MCF 10A (cell line): ENCODE measurements around the gene PSAP. TPM values are rescaled to one million over a fixed set of nuclear protein-coding genes. Genes with fewer than 3 reads are reported as not detected.

Experiments
- BruUV-seq: library from RNA; stranded (reverse); fragments of 400-500 nt; replicated peaks from 2 replicates; lab custom pipeline; 2021; lab: Mats Ljungman, UMichigan
- CTCF ChIA-PET: fragments of 300-600 bp; sonication (Branson Sonifier 250); formaldehyde crosslinking; extraction: SDS; loops from one replicate; lab custom pipeline; 2021; ENCODE audit warnings: antibody characterized with exemption, inconsistent platforms; lab: Yijun Ruan, JAX
- POLR2A ChIA-PET: fragments of 300-600, 350-650 bp; sonication (Branson Sonifier 250); formaldehyde crosslinking; extraction: SDS; loops from one replicate; lab custom pipeline; 2020; ENCODE audit warnings: antibody characterized with exemption, inconsistent platforms; lab: Yijun Ruan, JAX
- DNase-seq: peaks from one replicate; pipeline ENCODE4 v3.0.0-alpha.2; 2018; ENCODE audit not compliant: unreplicated experiment
- H3K27ac Mint-ChIP-seq: one replicate; pipeline ENCODE4 v1.8.0; 2022; ENCODE audit warnings: mild to moderate bottlenecking, low read depth, mixed read lengths; ENCODE audit not compliant: unreplicated experiment
- H3K27me3 Mint-ChIP-seq: one replicate; pipeline ENCODE4 v1.8.0; 2022; ENCODE audit warnings: mixed read lengths; ENCODE audit not compliant: insufficient read depth, unreplicated experiment
- H3K36me3 Mint-ChIP-seq: one replicate; pipeline ENCODE4 v1.8.0; 2022; ENCODE audit warnings: mild to moderate bottlenecking, moderate library complexity, mixed read lengths; ENCODE audit not compliant: insufficient read depth, unreplicated experiment
- H3K4me1 Mint-ChIP-seq: one replicate; pipeline ENCODE4 v1.8.0; 2022; ENCODE audit warnings: mixed read lengths; ENCODE audit not compliant: insufficient read depth, unreplicated experiment
- H3K4me3 Mint-ChIP-seq: one replicate; pipeline ENCODE4 v1.8.0; 2022; ENCODE audit warnings: mild to moderate bottlenecking, moderate library complexity, mixed read lengths; ENCODE audit not compliant: unreplicated experiment
- H3K9me3 Mint-ChIP-seq: one replicate; pipeline ENCODE4 v1.8.0; 2022; ENCODE audit warnings: mixed read lengths; ENCODE audit not compliant: unreplicated experiment
- intact Hi-C: fragments of 100-400 bp; cut with micrococcal nuclease; formaldehyde crosslinking; loops from 2 replicates; pipeline ENCODE4 v1.14.1; 2022
- total RNA-seq: library from RNA; stranded (reverse); gene quantifications from 2 replicates; pipeline ENCODE4 v1.2.3, GENCODE V29; 2022
- TF ChIP-seq, protein P1 (sequence below): fragments of 200-600 bp; IDR thresholded peaks from one replicate; pipeline ENCODE4 v1.8.0; 2022; ENCODE audit warnings: antibody characterized with exemption, mild to moderate bottlenecking; ENCODE audit not compliant: unreplicated experiment

PSAP gene
- total RNA-seq, 1 experiment from 2014 or later: 506 TPM

DNA sequence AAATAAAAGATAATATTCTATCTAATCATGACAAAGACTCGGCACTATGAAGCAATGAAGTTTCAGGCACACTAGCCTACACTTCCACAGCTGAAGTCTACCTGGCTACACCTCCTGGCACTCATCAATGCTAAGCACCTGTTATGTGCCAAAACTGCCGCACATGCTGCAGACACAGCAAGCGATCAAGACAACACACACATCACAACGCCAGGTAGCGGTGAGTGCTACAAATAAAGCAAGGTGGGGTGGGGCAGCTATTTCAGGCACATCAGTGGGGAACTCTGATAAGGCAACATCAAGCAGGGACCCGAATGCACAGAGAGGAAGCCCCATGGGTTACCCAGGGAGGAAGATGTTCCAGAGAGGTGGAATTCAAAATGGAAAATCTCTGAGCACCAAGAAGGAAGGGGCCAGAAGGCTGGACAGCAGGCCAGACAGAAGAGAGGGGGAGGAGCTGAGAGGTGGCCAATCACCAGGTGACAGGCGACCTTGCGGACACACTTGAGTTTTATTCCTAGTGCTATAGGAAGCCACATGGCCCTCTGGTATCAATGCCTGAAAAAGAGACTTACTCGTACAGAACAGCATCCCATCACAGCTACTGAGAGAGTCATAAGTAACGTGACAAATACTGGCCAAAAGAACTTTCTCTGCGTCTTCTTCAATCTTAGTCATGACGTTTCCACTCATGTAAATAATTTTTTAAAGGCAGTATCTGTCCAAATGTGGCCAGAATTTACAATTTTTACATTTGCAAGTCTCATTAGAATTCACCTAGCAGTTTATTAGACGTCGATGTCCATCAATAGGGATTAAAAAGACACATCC is 8.0 kb downstream of the PSAP start:
- TF ChIP-seq, protein P1, sequence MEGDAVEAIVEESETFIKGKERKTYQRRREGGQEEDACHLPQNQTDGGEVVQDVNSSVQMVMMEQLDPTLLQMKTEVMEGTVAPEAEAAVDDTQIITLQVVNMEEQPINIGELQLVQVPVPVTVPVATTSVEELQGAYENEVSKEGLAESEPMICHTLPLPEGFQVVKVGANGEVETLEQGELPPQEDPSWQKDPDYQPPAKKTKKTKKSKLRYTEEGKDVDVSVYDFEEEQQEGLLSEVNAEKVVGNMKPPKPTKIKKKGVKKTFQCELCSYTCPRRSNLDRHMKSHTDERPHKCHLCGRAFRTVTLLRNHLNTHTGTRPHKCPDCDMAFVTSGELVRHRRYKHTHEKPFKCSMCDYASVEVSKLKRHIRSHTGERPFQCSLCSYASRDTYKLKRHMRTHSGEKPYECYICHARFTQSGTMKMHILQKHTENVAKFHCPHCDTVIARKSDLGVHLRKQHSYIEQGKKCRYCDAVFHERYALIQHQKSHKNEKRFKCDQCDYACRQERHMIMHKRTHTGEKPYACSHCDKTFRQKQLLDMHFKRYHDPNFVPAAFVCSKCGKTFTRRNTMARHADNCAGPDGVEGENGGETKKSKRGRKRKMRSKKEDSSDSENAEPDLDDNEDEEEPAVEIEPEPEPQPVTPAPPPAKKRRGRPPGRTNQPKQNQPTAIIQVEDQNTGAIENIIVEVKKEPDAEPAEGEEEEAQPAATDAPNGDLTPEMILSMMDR: no peak
- Mint-ChIP-seq H3K36me3 (peaks cover 5% of the 10 kb centered on the region), H3K4me3 (no peak overlapping the region), H3K27ac (no peak overlapping the region), H3K27me3 (no peaks in the 10 kb centered on the region), H3K4me1 (peaks cover 54% of the 10 kb centered on the region), H3K9me3 (no peaks in the 10 kb centered on the region)
- POLR2A ChIA-PET: interaction anchor here (0.9 to 2.6 kb wide), 4 partner anchors 8 to 53 kb away, joined by 3 to 7 read pairs (median 4); partner anchors contain the start of gene PSAP
- DNase-seq: no peak
- no TSS peak for BruUV-seq
- intact Hi-C loops: no loop called here
- CTCF ChIA-PET: interaction anchor here (0.6 to 1.4 kb wide), 3 partner anchors 53 to 492 kb away, joined by 3 to 5 read pairs (median 4); no protein-coding TSS in a partner anchor

DNA sequence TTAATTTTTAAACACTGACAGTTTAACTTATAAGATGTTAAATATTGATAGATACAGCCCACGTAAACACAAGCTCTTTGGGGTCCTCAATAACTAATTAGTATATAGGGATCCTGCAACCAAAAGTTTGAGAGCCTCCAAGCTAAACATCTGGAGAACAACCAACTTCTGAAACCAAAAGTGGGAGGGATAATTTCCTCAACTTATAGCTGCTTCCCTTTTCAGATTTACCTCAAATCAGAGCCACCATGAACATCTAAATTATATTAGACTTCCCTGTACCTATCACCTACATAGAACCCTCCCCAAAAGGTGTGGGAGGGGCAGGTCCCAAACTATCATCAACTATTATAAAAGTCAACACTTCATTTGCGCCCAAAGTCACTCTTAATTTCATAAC is 8.6 kb downstream of the PSAP start:
- no TSS peak for BruUV-seq
- intact Hi-C loops: no loop called here
- H3K9me3 Mint-ChIP-seq: no peaks in the 10 kb centered on the region
- H3K36me3 Mint-ChIP-seq: peaks cover 12% of the 10 kb centered on the region
- ChIA-PET CTCF (interaction anchor here (1.4 kb wide), 1 partner anchor 114 kb away, joined by 4 read pairs; no protein-coding TSS in a partner anchor), POLR2A (interaction anchor here (0.9 to 2.6 kb wide), 4 partner anchors 9 to 54 kb away, joined by 3 to 7 read pairs (median 4); partner anchors contain the start of gene PSAP)
- TF ChIP-seq, protein P1: no peak
- DNase-seq: no peak
- H3K4me1 Mint-ChIP-seq: peaks cover 54% of the 10 kb centered on the region
- H3K27ac Mint-ChIP-seq: no peak overlapping the region
- H3K27me3 Mint-ChIP-seq: no peaks in the 10 kb centered on the region
- H3K4me3 Mint-ChIP-seq: no peak overlapping the region

DNA sequence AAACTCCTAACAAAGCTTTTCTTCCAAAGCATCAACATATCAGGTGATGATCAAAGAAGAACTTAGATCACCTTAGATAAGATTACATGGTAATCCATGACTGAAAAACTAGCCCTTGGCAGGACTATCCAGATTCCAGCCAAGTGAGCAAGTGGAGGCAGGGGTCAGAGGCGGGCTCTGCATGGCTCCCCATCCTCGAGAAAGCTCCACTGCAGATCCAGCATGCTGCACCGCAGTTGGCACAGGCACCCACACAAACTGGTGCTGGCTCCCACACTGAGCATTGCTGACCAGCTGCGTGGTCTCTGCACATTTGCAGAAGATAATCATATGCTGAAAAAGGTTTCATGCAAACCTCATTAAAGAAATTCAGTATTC is 10.1 kb downstream of the PSAP start:
- Mint-ChIP-seq H3K9me3 (no peaks in the 10 kb centered on the region), H3K4me3 (no peak overlapping the region), H3K27me3 (no peaks in the 10 kb centered on the region), H3K27ac (no peak overlapping the region), H3K4me1 (peaks cover 59% of the 10 kb centered on the region), H3K36me3 (peaks cover 14% of the 10 kb centered on the region)
- POLR2A ChIA-PET: interaction anchor here (0.9 to 6.5 kb wide), 5 partner anchors 9 to 521 kb away, joined by 3 to 53 read pairs (median 6); partner anchors contain the start of gene PSAP
- BruUV-seq: no TSS peak
- intact Hi-C loops: no loop called here
- TF ChIP-seq, protein P1: no peak
- CTCF ChIA-PET: interaction anchor here (1.3 to 3.0 kb wide), 2 partner anchors 55 to 67 kb away, joined by 4 to 22 read pairs; partner anchors contain the start of gene VSIR
- no peak for DNase-seq
